ENCODE measurements around the gene MAPK7.
A peak's percentile ranks its signal among the peaks of the same experiment; 100 is the strongest.

The MAPK7 gene

DNA sequence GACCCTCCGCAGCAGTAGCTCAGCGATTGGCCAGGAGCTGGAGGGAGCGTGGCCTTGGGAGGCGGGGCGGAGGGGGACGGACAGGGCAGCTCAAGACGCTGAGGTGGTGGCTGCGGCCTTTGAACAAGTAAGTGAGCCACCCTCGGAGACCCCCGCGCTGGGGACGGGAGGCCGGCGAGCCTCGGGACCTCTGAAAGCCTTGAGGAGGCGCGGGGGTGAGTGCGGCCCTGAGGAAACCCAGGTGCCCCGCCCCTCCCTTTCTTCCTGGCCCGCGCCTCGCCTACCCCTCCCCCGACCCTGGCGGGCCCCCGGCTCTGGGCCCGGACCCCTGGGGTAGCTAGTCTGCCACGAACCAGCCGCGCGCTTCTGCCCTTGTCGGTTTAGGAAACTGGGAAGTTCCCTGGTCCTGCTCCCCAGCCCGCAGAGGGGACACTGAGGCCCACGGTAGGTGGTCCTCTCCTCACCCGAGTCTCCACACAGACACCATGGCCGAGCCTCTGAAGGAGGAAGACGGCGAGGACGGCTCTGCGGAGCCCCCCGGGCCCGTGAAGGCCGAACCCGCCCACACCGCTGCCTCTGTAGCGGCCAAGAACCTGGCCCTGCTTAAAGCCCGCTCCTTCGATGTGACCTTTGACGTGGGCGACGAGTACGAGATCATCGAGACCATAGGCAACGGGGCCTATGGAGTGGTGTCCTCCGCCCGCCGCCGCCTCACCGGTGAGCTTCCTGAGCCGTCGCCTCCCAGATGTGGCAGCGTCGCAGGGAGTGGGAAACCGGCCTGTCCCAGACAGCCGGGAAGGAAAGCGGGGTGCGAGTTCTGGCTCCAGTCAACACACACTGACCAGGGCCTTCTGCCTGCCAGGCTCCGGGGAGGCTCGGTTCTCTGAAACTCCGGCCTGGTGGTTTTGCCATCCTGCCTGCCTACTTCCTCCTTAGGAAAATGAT, at the start of gene MAPK7:
TSS of gene MAPK7 (plus strand) at position 83 of the 945 bp plus-strand sequence. CDS start at position 486, 403 bp downstream.
- DNase-seq (ENCODE audit: low read depth, low spot score), result no peak

DNA sequence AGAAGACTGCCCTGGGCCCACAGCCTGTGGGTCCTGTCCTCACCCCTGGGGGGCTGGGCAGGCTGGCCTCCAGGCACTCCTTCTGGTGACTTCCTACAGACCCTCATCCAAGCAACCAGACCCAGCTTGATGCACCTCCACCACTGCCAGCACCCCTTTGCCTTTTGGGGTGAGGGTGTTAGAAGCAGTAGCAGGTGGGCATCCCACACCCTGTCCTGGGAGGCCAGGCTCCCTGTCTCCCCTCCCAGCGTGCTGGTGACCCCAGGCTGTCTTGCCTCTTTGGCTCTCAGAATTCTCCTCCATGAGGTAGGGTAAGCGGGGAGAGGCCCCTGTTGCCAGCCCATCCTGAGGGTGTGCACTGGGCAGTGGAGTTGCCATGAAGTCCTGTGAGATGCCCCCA, 49.2 kb upstream of the MAPK7 start:
- no peak for DNase-seq (ENCODE audit: low read depth, low spot score)

DNA sequence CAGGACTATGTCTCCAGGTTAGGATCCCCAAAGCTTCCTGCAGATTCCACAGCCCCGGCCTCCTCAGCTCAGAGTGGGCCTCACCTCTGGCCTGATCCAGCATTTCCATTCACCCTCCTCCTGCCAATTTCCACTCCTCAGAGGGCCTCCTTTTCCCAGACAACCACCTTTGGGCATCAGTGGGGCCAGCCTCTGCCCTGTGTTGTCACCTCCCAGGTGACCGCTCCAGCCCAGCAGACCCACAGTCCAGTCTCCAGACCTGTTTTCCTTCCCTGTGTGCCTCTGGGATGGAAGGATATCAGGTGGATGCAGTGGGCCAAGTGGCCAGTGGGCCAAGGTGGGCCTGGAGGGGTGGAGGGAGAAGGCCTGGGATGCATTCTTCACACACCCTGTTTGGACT, 48.5 kb upstream of the MAPK7 start:
- DNase-seq (ENCODE audit: low read depth, low spot score), result no peak

DNA sequence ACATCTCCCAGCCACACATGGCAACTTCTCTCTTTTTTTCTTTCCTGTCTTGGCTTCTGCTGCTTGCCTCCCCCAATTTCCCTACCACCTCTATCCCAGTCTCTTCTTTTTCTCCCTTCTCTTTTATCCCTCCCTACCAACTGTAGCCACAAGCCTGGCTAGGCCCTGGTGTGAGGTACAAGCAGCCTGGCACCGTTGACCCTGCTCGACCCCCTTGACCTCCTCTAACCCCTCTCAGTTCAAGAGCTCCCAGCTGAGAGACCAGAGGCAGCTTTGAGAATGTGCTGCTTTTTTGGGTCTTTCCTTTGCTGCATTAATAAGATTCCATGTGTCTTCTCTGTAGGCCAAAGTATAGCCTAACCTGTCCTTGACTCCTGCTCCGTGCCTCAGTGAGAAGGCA, 48.0 kb upstream of the MAPK7 start:
- DNase-seq (ENCODE audit: low read depth, low spot score), result no peak

DNA sequence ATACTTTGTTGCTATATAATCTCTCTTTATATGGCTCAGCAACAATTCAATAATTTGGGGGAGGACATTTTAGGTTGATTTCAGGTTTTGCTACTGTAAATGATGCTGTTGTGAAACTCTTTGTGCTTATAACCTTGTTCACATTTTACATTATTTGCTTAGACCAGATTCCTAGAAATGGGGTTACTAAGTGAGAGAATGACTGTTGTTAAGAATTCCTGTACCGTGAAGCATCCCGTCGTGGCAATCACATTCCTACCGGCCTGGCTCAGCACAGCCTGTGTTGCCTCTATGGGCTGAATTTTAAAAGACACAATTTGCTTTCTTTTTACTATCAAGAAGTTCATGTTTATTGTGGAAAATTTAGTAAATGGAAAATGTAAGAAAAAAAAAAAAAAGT, 47.2 kb upstream of the MAPK7 start:
- DNase-seq (ENCODE audit: low read depth, low spot score), result no peak

DNA sequence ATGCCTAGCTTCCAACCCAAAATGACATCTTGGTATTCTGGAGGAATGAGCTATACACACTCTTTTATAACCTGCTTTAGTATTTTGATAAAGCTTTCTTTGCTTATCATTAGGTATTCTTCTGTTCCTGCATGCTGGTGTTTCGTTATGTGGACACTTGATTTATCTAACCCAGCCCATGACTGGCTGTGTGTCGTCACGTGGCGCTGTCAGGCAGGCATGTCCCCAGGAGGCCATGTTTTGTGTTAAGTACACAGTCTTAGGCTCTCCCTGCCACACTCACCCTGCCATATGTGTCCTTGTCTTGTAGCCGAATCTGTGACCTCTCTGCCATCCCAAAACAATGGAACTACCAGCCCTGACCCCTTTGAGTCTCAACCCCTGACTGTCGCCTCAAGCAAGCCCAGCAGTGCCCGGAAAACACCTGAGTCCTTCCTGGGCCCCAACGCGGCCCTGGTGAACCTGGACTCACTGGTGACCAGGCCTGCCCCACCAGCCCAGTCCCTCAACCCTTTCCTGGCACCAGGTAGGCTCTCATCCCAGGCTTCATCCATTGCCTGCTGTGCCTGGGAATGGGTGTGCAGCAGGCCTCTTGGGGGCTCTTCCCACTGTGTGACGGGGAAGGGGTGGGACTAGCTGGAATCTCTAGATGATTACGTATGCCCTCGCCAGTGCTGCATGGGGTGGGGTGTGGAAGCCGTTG, 46.6 kb upstream of the MAPK7 start:
- DNase-seq (ENCODE audit: low read depth, low spot score), result no peak

DNA sequence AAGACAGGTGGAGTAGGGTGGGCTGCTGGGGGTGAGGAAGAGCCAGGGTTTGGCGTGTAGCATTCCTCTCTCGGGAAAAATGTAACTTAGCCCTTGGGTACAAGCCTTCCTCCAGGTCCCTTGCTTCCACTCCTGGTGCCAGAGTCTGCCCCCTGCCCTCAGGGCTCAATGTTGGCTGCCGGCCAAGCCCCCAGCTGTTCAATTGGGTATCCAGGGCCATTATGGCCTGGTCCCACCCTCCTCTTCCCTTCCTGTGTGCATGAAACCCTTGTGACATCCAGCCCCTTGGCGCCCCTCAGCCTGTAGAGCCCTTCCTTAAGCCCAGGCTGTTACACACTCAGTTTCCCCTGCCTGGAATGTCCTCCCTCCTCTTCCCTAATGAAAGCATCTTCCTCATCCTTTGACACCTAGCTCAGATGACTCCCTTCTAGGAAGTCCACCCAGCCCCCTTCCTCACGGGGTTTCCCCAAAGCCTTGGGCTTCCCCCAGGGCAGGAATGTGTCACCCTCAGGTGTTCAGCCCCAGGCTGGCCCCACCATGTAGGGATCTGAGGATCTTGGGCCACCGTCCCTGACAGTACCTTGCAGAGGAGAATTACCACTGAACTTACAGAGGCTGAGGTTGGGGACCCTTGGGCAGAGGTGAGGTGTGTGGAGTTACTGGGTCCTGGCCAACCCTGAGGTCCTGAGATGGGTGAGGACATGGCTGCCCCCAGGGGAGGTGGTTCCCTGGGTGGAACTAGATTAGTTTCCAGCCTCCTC, 45.7 kb upstream of the MAPK7 start:
- DNase-seq (ENCODE audit: low read depth, low spot score), result no peak

DNA sequence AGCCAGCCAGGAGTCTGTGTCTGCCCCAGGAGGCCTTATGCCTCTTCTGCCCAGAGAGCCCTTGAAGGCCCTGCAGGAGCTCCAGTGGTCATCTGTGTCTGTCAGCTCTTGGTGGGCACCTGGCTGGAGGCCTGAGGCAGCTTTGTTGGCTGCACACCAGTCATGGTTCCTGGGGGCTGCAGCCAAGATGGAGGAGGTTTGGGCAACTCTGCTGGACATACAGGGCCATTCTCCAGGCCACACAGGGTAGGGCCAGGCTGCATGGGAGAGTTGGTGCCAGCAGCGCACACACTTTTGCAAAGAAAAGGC, 45.2 kb upstream of the MAPK7 start:
- DNase-seq (ENCODE audit: low read depth, low spot score), result no peak

DNA sequence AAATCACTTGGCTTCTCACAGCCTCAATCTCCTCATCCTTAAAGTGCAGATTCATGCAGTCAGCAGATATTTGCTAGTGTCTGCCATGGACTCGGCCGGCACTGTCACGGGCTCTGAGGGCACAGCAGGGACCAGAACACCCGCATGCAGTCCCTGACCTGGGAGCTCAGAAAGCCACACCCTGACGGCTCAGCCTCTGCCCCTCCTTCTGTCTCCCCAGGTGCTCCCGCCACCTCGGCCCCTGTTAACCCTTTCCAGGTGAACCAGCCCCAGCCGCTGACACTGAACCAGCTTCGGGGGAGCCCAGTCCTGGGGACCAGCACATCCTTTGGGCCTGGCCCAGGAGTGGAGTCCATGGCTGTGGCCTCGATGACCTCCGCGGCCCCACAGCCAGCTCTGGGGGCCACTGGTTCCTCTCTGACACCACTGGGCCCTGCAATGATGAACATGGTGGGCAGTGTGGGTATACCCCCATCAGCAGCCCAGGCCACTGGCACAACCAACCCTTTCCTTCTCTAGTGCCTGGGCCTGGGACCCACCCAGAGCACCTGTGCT, 44.5 kb upstream of the MAPK7 start:
- no peak for DNase-seq (ENCODE audit: low read depth, low spot score)

DNA sequence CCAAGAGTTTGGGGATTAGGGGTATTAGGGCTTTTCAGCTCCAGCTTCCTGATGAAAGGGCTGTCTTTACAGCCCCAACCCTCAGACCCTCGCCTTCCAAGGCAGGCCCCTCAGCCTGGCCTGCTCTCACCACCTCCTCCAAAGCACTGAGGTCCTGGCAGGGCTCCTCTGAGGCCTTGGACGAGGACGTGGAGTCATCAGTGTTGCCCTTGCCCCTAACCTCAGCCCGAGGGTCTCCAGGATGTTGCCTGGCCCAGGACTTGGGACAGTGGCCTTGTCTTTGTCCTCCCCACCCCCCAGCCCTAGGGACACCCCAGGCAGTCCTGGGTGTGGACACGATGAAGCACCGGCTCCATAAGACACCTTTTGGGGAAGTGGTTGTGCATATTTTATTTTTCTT, 44.0 kb upstream of the MAPK7 start:
- DNase-seq (ENCODE audit: low read depth, low spot score), result no peak

DNA sequence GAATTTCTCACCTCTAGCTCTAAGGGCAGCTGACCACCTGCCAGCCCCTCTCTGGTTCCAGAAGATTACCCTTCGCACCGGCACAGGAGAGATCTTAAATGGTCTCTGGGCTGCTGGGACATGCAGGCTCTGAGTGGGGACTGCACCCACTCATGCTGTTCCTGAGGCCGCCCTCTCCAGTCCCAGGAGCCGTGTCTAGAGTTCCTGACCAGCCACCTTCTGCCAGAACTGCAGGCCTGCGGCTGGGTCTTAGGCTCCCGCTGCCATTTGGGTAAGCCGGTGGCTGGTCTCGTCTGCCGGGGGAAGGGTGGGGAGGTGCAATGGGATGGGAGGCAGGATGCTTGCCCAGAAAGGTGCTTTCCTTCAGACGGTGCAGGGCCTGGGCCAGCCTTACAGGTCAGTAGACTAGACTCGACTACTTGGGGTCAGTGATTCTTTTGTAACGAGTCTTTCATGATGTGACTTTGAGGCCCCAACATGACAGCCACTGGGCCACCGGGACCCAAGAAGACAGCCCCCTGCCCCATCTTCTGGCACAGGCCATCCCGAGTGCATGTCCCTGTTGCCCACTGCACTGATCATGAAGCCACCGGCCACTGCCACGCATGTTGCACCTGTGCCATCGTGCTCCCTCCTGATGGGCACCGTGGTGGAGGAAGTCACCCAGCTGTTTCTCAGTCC, 42.2 kb upstream of the MAPK7 start:
- DNase-seq (ENCODE audit: low read depth, low spot score), result no peak

DNA sequence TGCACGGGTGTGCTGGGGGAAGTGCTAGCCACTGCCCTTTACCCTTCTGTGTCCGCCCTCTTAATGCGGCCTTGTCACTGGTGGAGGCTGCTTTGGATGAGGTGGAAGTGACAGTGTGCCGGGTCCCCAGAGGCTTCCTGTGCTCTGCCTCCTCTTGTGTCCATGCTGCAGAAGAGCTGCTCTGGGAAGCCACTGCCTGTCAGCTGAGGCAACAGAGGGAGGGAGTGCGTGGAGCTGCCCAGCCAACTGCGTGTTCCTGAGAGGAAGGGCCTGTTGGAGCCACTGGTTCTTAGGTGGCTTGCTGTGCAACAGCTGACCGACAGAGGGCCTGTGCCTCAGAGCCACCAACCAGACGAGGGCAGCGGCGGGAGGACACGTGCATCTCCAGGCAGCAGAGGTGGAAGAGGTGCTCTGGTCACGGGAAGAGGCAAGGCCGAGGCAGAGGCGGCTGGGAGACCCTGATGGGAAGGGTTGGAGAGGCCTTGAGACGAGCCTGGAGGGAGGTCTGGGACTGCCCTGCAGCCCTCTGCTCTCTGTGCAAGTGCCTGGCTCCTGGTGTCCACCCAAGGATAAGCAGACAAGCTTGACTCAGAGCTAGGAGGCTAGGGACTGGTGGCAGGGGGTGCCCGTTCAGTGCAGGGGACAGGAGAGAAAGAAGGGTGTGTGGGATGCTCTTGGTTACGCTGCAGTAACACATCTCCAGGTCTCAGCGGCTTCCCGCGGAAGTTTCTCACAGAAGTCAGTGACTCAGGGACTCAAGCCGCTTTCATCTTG, 41.2 kb upstream of the MAPK7 start:
- DNase-seq (ENCODE audit: low read depth, low spot score), result peak; percentile 76

DNA sequence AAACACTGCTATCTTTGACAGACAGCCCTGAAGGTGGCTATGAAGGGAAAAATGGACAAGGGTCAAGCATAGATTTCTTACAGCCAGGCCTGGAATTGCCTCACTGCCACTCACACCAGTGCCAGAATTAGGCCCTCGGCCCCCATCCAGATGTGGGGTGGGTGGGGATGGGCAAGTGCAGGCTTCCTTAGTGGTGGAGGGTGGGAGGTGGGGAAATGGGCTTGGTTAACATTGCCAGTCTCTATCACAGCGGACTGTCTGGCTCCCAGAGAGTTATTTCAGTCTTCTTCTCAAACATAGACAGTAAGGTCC, 40.6 kb upstream of the MAPK7 start:
- no peak for DNase-seq (ENCODE audit: low read depth, low spot score)

DNA sequence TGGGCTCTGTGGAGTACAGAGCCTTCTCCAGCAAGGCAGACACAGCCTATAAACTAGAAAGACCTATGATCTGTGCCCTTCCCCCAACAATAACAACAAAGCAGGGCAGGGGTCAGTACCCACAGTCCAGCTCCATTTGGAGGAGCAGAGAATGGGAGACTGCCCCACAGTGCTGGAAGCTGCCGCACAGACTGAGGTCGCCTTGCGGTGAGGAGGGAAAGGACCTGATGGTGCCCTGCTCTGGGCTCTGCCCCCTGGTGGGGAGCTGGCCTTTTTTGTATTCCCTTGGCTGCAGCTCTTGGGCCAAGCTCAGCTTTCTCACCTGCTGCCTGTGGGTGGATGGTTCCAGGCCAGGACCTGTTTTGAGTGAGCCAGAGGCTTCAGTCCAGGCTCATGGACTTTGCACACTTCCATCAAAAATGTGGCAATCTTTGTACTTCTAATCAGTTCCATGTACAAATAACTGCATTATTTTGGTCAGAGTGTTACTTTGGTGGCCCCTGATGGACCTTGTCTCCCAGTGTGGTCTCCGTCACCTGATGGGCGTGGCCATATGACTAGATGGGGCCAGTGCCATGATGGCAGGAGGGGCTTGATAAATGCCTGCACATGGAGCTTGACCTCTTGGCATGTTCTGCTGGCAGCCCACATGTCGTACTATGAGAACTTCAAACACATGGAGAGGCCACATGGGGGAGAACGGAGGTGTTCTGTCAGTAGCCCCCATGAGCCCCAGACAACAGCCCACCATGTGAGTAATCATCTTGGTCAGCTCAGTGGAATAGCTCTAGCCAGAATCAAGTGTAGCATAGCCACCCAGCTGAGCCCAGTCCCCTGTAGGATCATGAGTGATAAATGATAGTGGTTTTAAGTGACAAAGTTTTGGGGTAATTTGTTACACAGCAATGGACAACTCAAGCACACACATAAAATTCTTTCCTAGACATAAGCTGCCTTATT, 40.0 kb upstream of the MAPK7 start:
- peak; percentile 86 for DNase-seq (ENCODE audit: low read depth, low spot score)

DNA sequence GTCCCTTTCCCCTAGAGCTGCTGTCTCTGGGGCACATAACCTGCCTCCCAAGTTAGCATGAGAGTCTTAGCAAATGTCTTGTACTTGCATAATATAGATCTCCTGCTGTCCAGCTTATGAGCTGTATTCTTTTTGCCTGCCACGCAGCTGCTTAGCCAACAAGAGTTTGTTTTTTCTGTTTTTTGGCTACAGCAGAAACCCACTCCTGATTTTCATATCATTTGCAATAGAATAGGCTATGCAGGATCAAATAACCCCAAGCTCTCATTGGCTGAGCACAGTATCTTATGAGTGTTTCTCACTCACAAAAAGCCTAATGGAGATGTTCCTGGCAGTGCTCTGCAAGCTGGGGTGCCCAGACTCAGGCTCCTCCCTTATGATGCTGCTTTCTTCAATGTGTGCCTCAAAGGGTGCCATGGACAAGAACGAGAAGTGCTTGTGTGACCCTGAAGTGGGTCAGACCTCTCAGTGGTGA, 38.9 kb upstream of the MAPK7 start:
- DNase-seq (ENCODE audit: low read depth, low spot score), result no peak

DNA sequence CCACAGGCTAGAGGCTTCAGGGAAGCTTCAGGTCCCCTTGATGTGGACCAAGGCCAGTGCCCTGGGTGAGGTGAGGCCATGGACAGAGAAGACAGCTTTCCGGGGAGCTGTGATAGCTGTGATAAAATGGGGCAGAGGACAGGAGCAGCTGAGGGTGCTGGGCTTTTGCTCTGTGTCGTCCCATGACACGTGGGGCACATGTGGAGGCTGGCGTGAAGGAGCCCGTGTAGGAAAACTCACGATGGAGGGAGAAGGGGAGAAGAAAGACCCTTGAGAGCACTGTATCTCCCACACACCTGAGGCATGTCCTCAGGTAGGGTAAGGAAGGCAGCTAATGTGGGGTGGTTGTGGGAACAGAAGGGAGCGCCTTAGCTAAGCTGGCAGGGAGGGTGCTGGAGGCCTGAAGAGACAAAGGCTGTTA, 37.1 kb upstream of the MAPK7 start:
- no peak for DNase-seq (ENCODE audit: low read depth, low spot score)

DNA sequence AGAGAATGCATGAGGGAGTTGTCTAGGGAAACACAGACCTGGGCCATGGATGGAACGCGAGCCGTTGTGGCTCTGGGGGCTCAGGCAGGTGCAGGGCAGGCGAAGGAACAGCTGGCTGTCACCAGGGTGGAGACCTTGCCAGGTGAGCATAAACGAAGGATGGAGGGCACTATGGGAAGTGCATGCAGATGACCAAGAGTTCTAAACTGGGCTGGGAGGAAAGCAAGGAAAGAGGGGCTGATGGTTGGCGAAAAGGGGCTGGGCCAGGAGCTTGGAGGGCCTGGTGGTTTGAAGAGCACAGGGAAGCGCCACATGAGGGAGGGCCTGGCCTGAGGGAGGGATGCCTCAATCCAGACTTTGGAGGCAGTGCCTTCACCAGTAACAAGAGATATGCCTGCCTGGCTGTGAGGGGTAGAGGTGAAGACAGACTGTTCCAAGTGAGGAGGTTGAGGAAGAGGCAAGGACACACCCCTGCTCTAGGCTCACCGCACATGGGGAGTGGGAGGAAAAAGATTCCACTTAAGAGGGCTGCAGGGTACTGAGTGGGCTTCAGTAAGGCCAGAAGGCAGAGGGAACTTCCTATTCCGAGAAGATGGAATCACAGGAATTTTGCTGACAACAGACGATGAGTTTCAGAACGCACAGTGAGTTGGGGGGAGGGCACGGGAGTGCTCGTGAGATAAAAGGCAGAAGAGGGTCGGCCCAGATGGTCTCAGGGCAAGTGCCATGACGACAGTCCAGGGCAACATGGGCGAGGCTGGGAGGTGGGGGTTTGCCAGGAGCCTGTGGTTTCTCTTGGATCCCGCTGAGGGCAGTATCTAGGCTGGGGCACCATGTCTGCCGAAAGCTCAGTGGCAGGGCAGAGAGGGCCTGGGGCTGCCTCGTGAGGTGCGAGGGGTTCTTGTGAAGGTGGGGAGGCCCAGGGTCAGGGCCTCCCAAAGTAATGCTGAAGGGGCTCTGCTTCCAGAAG, 36.4 kb upstream of the MAPK7 start:
- peak; percentile 60 for DNase-seq (ENCODE audit: low read depth, low spot score)

DNA sequence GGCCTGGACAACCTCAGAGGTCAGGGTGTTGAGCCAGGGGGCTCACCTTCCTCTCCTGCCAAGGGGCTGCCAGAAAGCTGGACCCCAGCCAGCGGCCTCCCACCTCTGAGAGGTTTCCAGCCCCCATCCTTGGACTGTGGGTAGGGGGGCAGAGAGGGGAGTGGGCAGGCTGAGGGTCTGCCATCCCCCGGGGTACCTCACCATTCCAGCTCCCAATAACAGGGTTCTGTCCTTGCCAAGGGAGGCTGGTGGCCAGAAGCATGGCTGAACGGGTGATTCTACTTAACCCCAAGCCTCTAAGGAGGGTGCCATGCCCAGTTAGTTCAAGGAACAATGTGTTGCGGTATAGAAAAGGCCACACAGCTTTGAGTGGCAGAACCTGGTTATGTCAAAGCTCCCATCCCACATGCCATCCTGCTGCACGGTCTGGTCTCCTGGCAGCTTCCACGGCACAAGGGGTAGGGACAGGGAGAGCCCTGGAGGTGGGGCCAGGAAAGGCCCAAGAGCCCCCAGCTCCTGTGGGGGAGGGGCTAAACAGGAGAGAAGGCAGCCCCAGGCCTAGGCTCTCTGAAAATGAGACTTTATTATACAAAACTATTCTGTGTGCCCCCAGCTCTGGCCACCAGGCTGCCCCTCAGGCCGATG, 35.6 kb upstream of the MAPK7 start:
- no peak for DNase-seq (ENCODE audit: low read depth, low spot score)
